Epithelial cell of alveolus of lung (primary cell): Measurements from ENCODE around the gene LATS2. TPM values are rescaled to one million over a fixed set of nuclear protein-coding genes. Genes with fewer than 3 reads are reported as not detected.

Source experiments
- total RNA-seq: library from RNA; depleted of rRNA; stranded (reverse); fragments of >200 nt; gene quantifications from 2 replicates; pipeline ENCODE4 v1.2.1, GENCODE V29; 2015

LATS2 gene
- 15.5 and 16.2 TPM in 2 replicates for total RNA-seq

DNA sequence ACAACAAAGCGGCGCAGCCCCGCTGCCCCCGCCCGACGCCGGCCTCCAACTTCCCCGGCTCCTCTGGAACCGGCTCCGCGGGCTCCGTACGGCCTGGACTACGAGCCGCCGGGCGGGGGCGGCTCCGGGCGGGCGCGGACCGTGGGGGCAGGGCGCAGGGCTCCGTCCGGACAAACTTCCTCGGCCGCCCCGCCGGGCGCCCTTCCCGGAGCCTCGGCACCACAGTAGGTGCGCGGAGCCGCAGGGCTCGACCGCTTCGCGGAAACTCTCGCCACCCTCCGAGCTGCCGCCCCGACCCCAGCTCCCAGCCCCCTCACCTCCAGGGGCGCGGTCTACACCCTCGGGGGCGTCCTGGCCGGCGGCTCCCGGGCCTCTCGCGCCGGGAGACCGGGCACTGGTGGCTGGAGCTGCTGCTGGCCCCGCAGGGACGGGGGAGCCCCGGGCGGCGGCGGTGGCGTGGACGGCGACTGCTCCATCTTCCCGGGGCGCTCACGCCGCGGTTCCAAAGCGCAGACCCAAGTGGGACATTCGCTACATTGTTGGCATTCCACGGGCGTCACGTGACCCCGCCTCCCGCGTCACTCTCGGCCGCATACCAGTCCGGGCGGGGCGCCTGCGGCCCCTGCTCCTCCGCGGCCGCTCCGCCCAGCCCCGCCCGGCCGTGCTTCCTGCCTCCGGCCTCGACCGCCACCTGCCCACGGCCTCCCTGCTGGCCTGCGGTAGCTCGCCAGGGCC, at the start of gene LATS2:
LATS2 (minus strand) TSS at position 558 of the 735 bp plus-strand sequence. CDS start 15,560 bp downstream, outside the sequence.

Other genes starting within 250 kb of the LATS2 start
- gene XPO4, start 158.8 kb downstream of the LATS2 start, total RNA-seq: 7.9 and 13.1 TPM in 2 replicates
- gene SAP18, start 78.5 kb upstream of the LATS2 start, total RNA-seq: 43.2 and 72.4 TPM in 2 replicates
- 6.1 and 11.8 TPM in 2 replicates for gene SKA3, start 115.0 kb upstream of the LATS2 start, total RNA-seq
- 27.8 and 28.8 TPM in 2 replicates for gene MRPL57, start 115.1 kb upstream of the LATS2 start, total RNA-seq